ENCODE data around the gene RAB1B.

The RAB1B gene

DNA sequence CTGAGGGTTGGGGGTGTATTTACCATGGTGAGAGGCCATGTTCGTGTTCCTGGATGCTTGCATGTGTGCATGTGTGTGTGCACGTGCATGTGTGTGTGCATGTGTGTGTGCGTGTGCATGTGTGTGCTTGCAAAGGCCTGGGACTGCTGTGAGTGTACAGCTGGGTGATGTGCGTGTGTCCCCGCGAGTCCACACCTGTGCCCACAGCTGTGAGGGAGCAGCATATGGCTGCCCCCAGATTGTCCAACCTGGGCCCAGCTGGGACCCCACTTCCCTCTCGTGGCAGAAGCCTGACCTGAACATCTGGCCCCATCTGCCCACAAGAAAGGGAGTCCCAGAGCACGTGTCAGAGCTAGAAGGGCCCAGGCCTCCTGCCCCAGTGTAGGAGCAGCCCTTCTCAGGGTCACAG is 56.8 kb downstream of the RAB1B start:
- DNase-seq, result no peak

DNA sequence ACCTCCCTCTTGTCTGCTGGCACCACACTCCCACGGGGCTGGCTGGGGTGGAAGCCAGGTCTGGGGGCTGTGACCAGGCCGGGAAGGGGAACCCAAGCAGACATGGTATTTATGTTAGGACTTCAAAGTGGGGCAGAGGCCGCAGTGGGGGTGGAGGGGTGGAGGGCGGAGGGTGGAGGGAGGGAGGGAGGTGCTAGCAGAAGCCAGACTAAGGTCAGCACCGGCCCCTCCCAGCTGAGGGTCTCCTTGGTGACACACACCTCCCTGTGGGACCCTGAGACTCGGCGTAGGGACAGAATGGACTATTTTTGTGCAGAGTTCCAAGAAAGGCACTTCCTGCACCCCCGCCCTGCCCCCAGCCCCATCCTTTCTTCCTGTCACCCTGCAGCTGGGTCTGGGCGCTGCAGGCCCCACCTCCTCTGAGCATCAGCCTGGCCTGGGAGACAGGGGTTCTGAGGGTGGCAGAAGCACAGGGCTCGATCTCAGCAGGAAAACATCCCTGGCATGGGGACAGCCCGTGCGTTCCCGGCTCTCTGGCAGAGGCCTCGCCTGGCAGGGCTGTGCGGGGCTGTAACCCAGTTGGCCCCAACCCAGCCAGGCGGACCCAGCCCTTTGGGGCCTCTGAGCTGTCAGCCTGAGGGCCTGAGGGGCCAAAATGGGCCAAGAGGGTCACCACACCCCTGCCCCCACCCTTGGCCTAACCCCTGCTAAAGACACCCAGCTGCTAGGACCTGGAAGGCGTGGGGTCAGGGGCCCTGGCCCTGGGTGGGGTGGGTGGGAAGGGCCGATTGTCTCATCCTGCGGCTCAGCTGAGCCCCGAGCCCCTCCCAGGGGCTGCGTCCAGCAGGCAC is 58.0 kb downstream of the RAB1B start:
- no peak for DNase-seq

Data from activated CD4-positive, CD25-positive, alpha-beta regulatory T cell treated with anti-CD3 and anti-CD28 coated beads, Interleukin-2, amount 50 U/mL, for 72 hours (primary cell).